CD4-positive, alpha-beta T cell (primary cell): ENCODE measurements around the gene FOXR1. TPM values are rescaled to one million over a fixed set of nuclear protein-coding genes. Genes with fewer than 3 reads are reported as not detected.
A peak's percentile ranks its signal among the peaks of the same experiment; 100 is the strongest.

Experiments
- ATAC-seq: fragments of 200-7000 bp; cut with Tn5 transposase; one replicate; pipeline ENCODE4 v1.10.0; 2022; ENCODE audit warnings: mild to moderate bottlenecking; ENCODE audit not compliant: poor library complexity
- CTCF ChIA-PET: fragments of 350-600 bp; sonication (Branson Sonifier 250); formaldehyde crosslinking; loops from one replicate; lab custom pipeline; 2021; ENCODE audit warnings: antibody characterized with exemption, inconsistent platforms; lab: Charles Lee
- POLR2A ChIA-PET: fragments of 350-600 bp; sonication (Branson Sonifier 250); formaldehyde crosslinking; loops from one replicate; lab custom pipeline; 2021; ENCODE audit warnings: antibody characterized with exemption, inconsistent platforms; lab: Charles Lee
- DNase-seq, 14 experiments: peaks; one replicate each; pipeline ENCODE4 v3.0.0-alpha.2; 2013 to 2020; ENCODE audit warnings: mixed read lengths in 2 of 14
- H3K27ac ChIP-seq, 2 donors: one replicate each; pipeline versions ENCODE4 v1.5.1 to v1.7.0; 2013; ENCODE audit warnings: low read length in 2 of 2, low read depth in 1 of 2, mild to moderate bottlenecking in 1 of 2
- H3K27me3 ChIP-seq, 2 experiments: 1 replicate in 1 of 2; 2 replicates in 1 of 2; pipeline versions ENCODE4 v1.6.1 to v1.7.0; 2013; ENCODE audit warnings: low read length in 2 of 2, control low read depth in 1 of 2, mild to moderate bottlenecking in 1 of 2, moderate library complexity in 1 of 2; ENCODE audit not compliant: insufficient read depth in 2 of 2, control insufficient read depth in 1 of 2
- H3K36me3 ChIP-seq: one replicate; pipeline ENCODE4 v1.6.1; 2013; ENCODE audit warnings: low read length, control low read depth; ENCODE audit not compliant: insufficient read depth
- H3K4me1 ChIP-seq: one replicate; pipeline ENCODE4 v1.6.1; 2013; ENCODE audit warnings: low read length, control low read depth; ENCODE audit not compliant: insufficient read depth
- H3K4me3 ChIP-seq: one replicate; pipeline ENCODE4 v1.5.1; 2013; ENCODE audit warnings: mild to moderate bottlenecking, low read length, moderate library complexity
- H3K9me3 ChIP-seq, 2 experiments: 1 replicate in 1 of 2; 2 replicates in 1 of 2; pipeline versions ENCODE4 v1.6.1 to v1.7.0; 2013; ENCODE audit warnings: low read length in 2 of 2, mild to moderate bottlenecking in 2 of 2, control low read depth in 1 of 2, moderate library complexity in 1 of 2; ENCODE audit not compliant: control insufficient read depth in 1 of 2, insufficient read depth in 1 of 2
- H3K27ac Mint-ChIP-seq: one replicate; pipeline ENCODE4 v1.8.0; 2020; ENCODE audit warnings: mixed read lengths
- H3K27me3 Mint-ChIP-seq: one replicate; pipeline ENCODE4 v1.8.0; 2021; ENCODE audit warnings: mixed read lengths
- H3K36me3 Mint-ChIP-seq: one replicate; pipeline ENCODE4 v1.8.0; 2021; ENCODE audit warnings: low read depth, mixed read lengths
- H3K4me1 Mint-ChIP-seq: one replicate; pipeline ENCODE4 v1.8.0; 2021; ENCODE audit warnings: low read depth, mixed read lengths
- H3K4me3 Mint-ChIP-seq: one replicate; pipeline ENCODE4 v1.8.0; 2020; ENCODE audit warnings: mild to moderate bottlenecking, mixed read lengths
- H3K9me3 Mint-ChIP-seq: one replicate; pipeline ENCODE4 v1.8.0; 2020; ENCODE audit warnings: mixed read lengths
- intact Hi-C, 2 experiments: fragments of 100-400 bp; cut with DNase I in 1 of 2; cut with micrococcal nuclease in 1 of 2; formaldehyde crosslinking; loops; one replicate each; pipeline versions ENCODE4 v1.15.1 to v1.9.0; 2023 to 2025; cut with DNase I, micrococcal nuclease
- total RNA-seq, 174 experiments: library from RNA in 2 of 174; stranded (reverse) in 2 of 174; gene quantifications; one replicate each; pipeline ENCODE4 v1.2.3 and lab custom pipeline; 2021 to 2026
- TF ChIP-seq, protein P1 (sequence below): fragments of 200-600 bp; IDR thresholded peaks from one replicate; pipeline ENCODE4 v1.8.0; 2022; ENCODE audit warnings: antibody characterized with exemption, mild to moderate bottlenecking

Gene FOXR1
- total RNA-seq, 2 experiments from 2014 or later = not detected

DNA sequence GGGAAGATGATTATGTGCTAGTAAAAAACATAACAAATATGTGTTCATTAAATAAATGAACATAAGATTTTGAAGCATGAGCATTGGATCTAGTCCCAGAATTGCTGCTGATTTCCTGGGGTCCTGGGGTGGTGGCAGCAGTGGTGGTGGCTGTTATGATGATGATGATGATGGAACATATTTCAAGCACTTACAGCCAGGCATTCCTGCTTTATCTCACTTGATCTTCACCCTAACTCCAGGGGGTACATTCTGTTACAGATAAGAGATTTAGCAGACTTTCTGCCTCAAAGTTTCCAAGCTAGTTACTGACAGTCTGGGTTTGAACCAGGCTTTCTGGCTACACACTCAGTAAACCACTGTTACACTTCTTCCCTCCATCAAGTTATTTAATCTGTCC is 52.2 kb downstream of the FOXR1 start:
- ATAC-seq (no peak), DNase-seq (no peak)
- H3K27me3 Mint-ChIP-seq = no peaks in the 10 kb centered on the region
- peak overlapping the region; percentile 67 for H3K27ac Mint-ChIP-seq
- H3K9me3 ChIP-seq = peaks cover 0 to 3% of the 10 kb centered on the region in 2 experiments
- peaks cover 52% of the 10 kb centered on the region for H3K4me1 Mint-ChIP-seq
- peaks cover 50% of the 10 kb centered on the region for H3K4me1 ChIP-seq
- no peaks in the 10 kb centered on the region for H3K27me3 ChIP-seq
- POLR2A ChIA-PET = interaction anchor here (1.0 kb wide), 1 partner anchor 33 kb away, joined by 4 read pairs; the partner anchor contains the start of gene HYOU1
- no peak overlapping the region for H3K4me3 ChIP-seq
- CTCF ChIA-PET = no interaction called here
- H3K4me3 Mint-ChIP-seq = peak overlapping the region; percentile 31
- TF ChIP-seq, protein P1, sequence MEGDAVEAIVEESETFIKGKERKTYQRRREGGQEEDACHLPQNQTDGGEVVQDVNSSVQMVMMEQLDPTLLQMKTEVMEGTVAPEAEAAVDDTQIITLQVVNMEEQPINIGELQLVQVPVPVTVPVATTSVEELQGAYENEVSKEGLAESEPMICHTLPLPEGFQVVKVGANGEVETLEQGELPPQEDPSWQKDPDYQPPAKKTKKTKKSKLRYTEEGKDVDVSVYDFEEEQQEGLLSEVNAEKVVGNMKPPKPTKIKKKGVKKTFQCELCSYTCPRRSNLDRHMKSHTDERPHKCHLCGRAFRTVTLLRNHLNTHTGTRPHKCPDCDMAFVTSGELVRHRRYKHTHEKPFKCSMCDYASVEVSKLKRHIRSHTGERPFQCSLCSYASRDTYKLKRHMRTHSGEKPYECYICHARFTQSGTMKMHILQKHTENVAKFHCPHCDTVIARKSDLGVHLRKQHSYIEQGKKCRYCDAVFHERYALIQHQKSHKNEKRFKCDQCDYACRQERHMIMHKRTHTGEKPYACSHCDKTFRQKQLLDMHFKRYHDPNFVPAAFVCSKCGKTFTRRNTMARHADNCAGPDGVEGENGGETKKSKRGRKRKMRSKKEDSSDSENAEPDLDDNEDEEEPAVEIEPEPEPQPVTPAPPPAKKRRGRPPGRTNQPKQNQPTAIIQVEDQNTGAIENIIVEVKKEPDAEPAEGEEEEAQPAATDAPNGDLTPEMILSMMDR = no peak
- H3K36me3 ChIP-seq = peaks cover 70% of the 10 kb centered on the region
- H3K9me3 Mint-ChIP-seq = no peaks in the 10 kb centered on the region
- peaks cover 66% of the 10 kb centered on the region for H3K36me3 Mint-ChIP-seq
- no peak overlapping the region for H3K27ac ChIP-seq
- intact Hi-C loops = no loop called here

DNA sequence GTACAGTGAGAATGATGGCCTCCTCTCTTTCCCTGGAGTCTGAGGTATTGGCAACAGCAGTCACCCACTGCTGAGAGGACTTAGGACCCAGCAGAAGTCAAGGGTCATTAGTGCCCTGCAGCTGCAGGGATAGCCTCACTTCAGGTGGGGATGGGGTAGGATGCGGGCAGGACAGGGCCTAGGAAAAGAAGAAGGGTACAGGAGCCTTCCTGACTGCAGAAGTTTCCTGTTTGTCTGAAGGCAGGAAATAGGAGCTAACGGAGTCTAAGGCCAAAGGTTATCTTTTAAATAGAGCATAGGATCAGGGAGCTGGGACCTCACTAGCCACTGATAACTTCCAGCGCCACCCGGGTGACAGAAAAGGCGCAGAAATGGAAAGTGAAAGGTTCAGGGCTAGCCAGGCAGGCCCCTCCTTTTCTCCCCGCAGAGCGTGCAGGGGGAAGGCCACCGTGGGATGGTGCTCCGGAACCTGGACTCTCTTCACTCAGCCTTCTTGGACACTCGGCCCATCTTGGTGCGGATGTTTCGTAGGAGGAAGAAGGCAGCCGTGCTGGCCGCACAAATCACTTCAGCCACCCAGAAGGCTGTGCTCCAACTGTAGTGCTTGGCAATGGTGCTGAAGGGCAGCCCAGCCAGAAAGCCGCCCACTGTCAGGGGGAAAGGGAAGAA is 53.0 kb downstream of the FOXR1 start:
- Histone ChIP-seq H3K27ac (no peak overlapping the region), H3K9me3 (no peaks in the 10 kb centered on the region), H3K4me3 (no peak overlapping the region), H3K4me1 (peaks cover 52% of the 10 kb centered on the region), H3K27me3 (no peaks in the 10 kb centered on the region), H3K36me3 (peaks cover 70% of the 10 kb centered on the region)
- Mint-ChIP-seq H3K27me3 (no peaks in the 10 kb centered on the region), H3K27ac (peak overlapping the region; percentile 67), H3K4me1 (peaks cover 54% of the 10 kb centered on the region), H3K9me3 (no peaks in the 10 kb centered on the region), H3K36me3 (peaks cover 58% of the 10 kb centered on the region), H3K4me3 (peak overlapping the region; percentile 17)
- intact Hi-C loops = no loop called here
- ATAC-seq (no peak), DNase-seq (no peak)
- CTCF ChIA-PET = interaction anchor here (0.7 kb wide), 1 partner anchor 17 kb away, joined by 5 read pairs; no protein-coding TSS in a partner anchor
- POLR2A ChIA-PET = interaction anchor here (0.8 to 1.2 kb wide), 2 partner anchors 32 to 80 kb away, joined by 3 read pairs; partner anchors contain the start of gene HYOU1
- TF ChIP-seq, protein P1 = no peak

DNA sequence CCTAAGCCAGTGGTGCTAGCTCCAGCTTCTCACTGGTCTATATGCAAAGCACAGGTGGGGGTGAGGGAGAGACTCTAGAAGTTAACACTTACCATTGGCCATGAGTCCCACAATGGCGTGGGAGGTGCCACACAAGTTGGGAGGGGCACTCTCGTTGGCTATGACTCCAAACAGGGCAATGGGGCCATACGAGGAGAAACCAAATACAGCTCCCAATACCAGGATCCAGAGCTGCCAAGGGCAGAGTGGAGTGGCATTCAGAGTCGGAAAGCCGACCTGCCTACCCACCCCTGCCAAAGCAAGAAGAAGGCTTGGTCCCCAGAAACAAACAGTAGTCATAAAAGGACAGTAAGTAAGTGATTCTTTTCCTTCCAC is 53.5 kb downstream of the FOXR1 start:
- no peak for DNase-seq
- Mint-ChIP-seq H3K27ac (peak overlapping the region; percentile 67), H3K4me3 (peak overlapping the region; percentile 30), H3K4me1 (peaks cover 53% of the 10 kb centered on the region), H3K27me3 (no peaks in the 10 kb centered on the region), H3K36me3 (peaks cover 53% of the 10 kb centered on the region), H3K9me3 (no peaks in the 10 kb centered on the region)
- no peaks in the 10 kb centered on the region for H3K9me3 ChIP-seq
- H3K4me3 ChIP-seq = no peak overlapping the region
- POLR2A ChIA-PET = interaction anchor here (0.8 to 1.2 kb wide), 2 partner anchors 32 to 79 kb away, joined by 3 read pairs; partner anchors contain the start of gene HYOU1
- no peak overlapping the region for H3K27ac ChIP-seq
- peaks cover 67% of the 10 kb centered on the region for H3K36me3 ChIP-seq
- intact Hi-C loops = no loop called here
- CTCF ChIA-PET = interaction anchor here (0.7 kb wide), 1 partner anchor 17 kb away, joined by 5 read pairs; no protein-coding TSS in a partner anchor
- TF ChIP-seq, protein P1 = no peak
- no peaks in the 10 kb centered on the region for H3K27me3 ChIP-seq
- no peak for ATAC-seq
- peaks cover 52% of the 10 kb centered on the region for H3K4me1 ChIP-seq
